ENCODE results near the gene ARHGAP11A.
A peak's percentile ranks its signal among the peaks of the same experiment; 100 is the strongest.

Gene ARHGAP11A

GRCh38 chr15:32688151-32688639 lies 72.9 kb downstream of the ARHGAP11A start:
- TF ChIP-seq CTCF (conservative IDR thresholded peaks at IDR 0.05; ENCODE audit: control insufficient read depth, insufficient read depth, low read depth, low read length): no peak
- peak; percentile 51 for DNase-seq (ENCODE audit: low read depth)

More at GRCh38 chr15:32688151-32688639, 72.9 kb downstream of the ARHGAP11A start:
- no peak overlapping the region for H3K4me3 ChIP-seq (ENCODE audit: control insufficient read depth, low read depth, low read length)
